Panc1 (cell line): ENCODE measurements around the gene CFAP53. TPM values are rescaled to one million over a fixed set of nuclear protein-coding genes. Genes with fewer than 3 reads are reported as not detected.
"Not testable (repeated sequence)": the region's sequence is repeated elsewhere in the genome, so short reads cannot be mapped to it uniquely, and the experiment has no call there.

Source experiments
- ATAC-seq: fragments of 200-7000 bp; cut with Tn5 transposase; 2 replicates; pipeline ENCODE4 v1.9.1; 2020; ENCODE audit warnings: mild to moderate bottlenecking, moderate library complexity
- BruUV-seq: library from RNA; stranded (reverse); fragments of 400-500 nt; replicated peaks from 2 replicates; lab custom pipeline; 2021; lab: Mats Ljungman, UMichigan
- CTCF ChIA-PET: fragments of 300-600 bp; sonication (Branson Sonifier 250); formaldehyde crosslinking; loops from one replicate; lab custom pipeline; 2022; ENCODE audit warnings: antibody characterized with exemption; lab: Charles Lee
- POLR2A ChIA-PET: fragments of 300-600 bp; sonication (Branson Sonifier 250); formaldehyde crosslinking; loops from one replicate; lab custom pipeline; 2022; ENCODE audit warnings: antibody characterized with exemption; lab: Charles Lee
- DNase-seq: peaks from one replicate; pipeline ENCODE4 v3.0.0-alpha.2; 2010; ENCODE audit warnings: low read depth, low spot score
- H3K27ac ChIP-seq: 2 replicates; pipeline ENCODE4 v1.5.1; 2011; ENCODE audit warnings: mild to moderate bottlenecking, low read length, inconsistent platforms
- H3K27me3 ChIP-seq: fragments of 200-500 bp; sonication (Bioruptor generic); 2 replicates; pipeline ENCODE4 v1.6.0; 2014; ENCODE audit warnings: low read length, inconsistent platforms; ENCODE audit not compliant: control insufficient read depth, insufficient read depth
- H3K36me3 ChIP-seq: fragments of 200-500 bp; sonication (Bioruptor generic); 2 replicates; pipeline ENCODE4 v1.5.1; 2014; ENCODE audit warnings: inconsistent platforms, mild to moderate bottlenecking, low read length, moderate library complexity; ENCODE audit not compliant: control insufficient read depth, insufficient read depth
- H3K4me1 ChIP-seq: 2 replicates; pipeline ENCODE4 v1.5.1; 2011; ENCODE audit warnings: inconsistent platforms, mild to moderate bottlenecking, low read length, moderate library complexity; ENCODE audit not compliant: control insufficient read depth, insufficient read depth
- H3K4me3 ChIP-seq, 2 experiments: 2 replicates each; pipeline ENCODE4 v1.5.1; 2011 to 2012; ENCODE audit warnings: low read depth in 2 of 2, low read length in 2 of 2, mild to moderate bottlenecking in 2 of 2, inconsistent platforms in 1 of 2, moderate library complexity in 1 of 2
- H3K9me3 ChIP-seq: fragments of 200-500 bp; sonication (Bioruptor generic); 2 replicates; pipeline ENCODE4 v1.5.1; 2014; ENCODE audit warnings: low read depth, mild to moderate bottlenecking, inconsistent platforms, low read length, moderate library complexity; ENCODE audit not compliant: control insufficient read depth, insufficient read depth
- CTCF ChIP-seq: fragments of 450-650 bp; IDR thresholded peaks from 2 replicates; pipeline ENCODE4 v1.5.1; 2017; ENCODE audit warnings: mild to moderate bottlenecking
- POLR2AphosphoS5 ChIP-seq: IDR thresholded peaks from 2 replicates; pipeline ENCODE4 v1.6.1; 2012; ENCODE audit warnings: mild to moderate bottlenecking, low read depth, low read length, moderate library complexity
- REST ChIP-seq, 2 experiments: IDR thresholded peaks; 2 replicates each; pipeline ENCODE4 v1.6.1; 2011 to 2012; ENCODE audit warnings: low read depth in 2 of 2, control low read depth in 1 of 2, low read length in 1 of 2, mild to moderate bottlenecking in 1 of 2, moderate library complexity in 1 of 2; ENCODE audit not compliant: insufficient read depth in 1 of 2
- SIN3A ChIP-seq: IDR thresholded peaks from 2 replicates; pipeline ENCODE4 v1.6.1; 2012; ENCODE audit warnings: low read depth, mild to moderate bottlenecking, low read length, moderate library complexity, borderline replicate concordance; ENCODE audit not compliant: insufficient read depth
- TCF7L2 ChIP-seq: IDR thresholded peaks from 2 replicates; pipeline ENCODE4 v1.6.1; 2011; ENCODE audit warnings: mild to moderate bottlenecking, low read depth, low read length, inconsistent platforms
- in situ Hi-C: cut with HindIII; loops from 2 replicates; pipeline ENCODE4 v1.10.0; 2016; ENCODE audit warnings: low sequenced_read_pairs, low pct_unique_long_range_greater_than_20kb
- intact Hi-C: fragments of 100-400 bp; cut with micrococcal nuclease; formaldehyde crosslinking; loops from one replicate; pipeline ENCODE4 v1.10.0; 2022; ENCODE audit not compliant: unreplicated experiment
- total RNA-seq: library from RNA; stranded (reverse); gene quantifications from one replicate; pipeline ENCODE4 v1.2.1, GENCODE V29; 2021; ENCODE audit not compliant: unreplicated experiment

CFAP53 gene
- total RNA-seq, 1 experiment from 2014 or later = 0.23 TPM

GRCh38 chr18:50231621-50232020 is 34.7 kb downstream of the CFAP53 start:
- no peak for TF ChIP-seq CTCF
- H3K27ac ChIP-seq = no peak overlapping the region
- H3K4me1 ChIP-seq = no peaks in the 10 kb centered on the region
- intact Hi-C loops (no loop called here), in situ Hi-C loops (no loop called here)
- DNase-seq (no peak), ATAC-seq (no peak)
- H3K4me3 ChIP-seq = no peak overlapping the region
- BruUV-seq = no TSS peak
- ChIA-PET POLR2A (no interaction called here), CTCF (no interaction called here)
- H3K9me3 ChIP-seq = no peaks in the 10 kb centered on the region
- no peaks in the 10 kb centered on the region for H3K27me3 ChIP-seq
- H3K36me3 ChIP-seq = no peaks in the 10 kb centered on the region

GRCh38 chr18:50220249-50220648 is 46.0 kb downstream of the CFAP53 start:
- H3K4me3 ChIP-seq, H3K27me3 ChIP-seq, CTCF ChIA-PET, DNase-seq, H3K4me1 ChIP-seq, POLR2A ChIA-PET, intact Hi-C loops, in situ Hi-C loops, BruUV-seq, H3K9me3 ChIP-seq, H3K36me3 ChIP-seq, ATAC-seq, H3K27ac ChIP-seq: not testable (repeated sequence)

- Histone ChIP-seq H3K4me3 (no peak overlapping the region), H3K4me1 (no peaks in the 10 kb centered on the region), H3K27ac (no peak overlapping the region), H3K36me3 (no peaks in the 10 kb centered on the region), H3K27me3 (no peaks in the 10 kb centered on the region; the same call in 1 of the 2 replicates), H3K9me3 (no peaks in the 10 kb centered on the region)
- DNase-seq (no peak), ATAC-seq (no peak; the same call in 1 of the 2 replicates)
- in situ Hi-C loops = no loop called here
- intact Hi-C loops = loop anchor here (5.0 kb wide), 1 partner anchor 139 kb away; no protein-coding TSS in a partner anchor
- no peak for TF ChIP-seq SIN3A
- peak; percentile 39 for TF ChIP-seq CTCF
- ChIA-PET CTCF (no interaction called here), POLR2A (no interaction called here)
- no TSS peak for BruUV-seq
These were observed 47.7 kb downstream of the CFAP53 start for GRCh38 chr18:50218432-50219197.

GRCh38 chr18:50209311-50209710 is 57.0 kb downstream of the CFAP53 start:
- H3K4me3 ChIP-seq = no peak overlapping the region
- ChIA-PET CTCF (no interaction called here), POLR2A (no interaction called here)
- DNase-seq (no peak), ATAC-seq (no peak)
- in situ Hi-C loops (no loop called here), intact Hi-C loops (no loop called here)
- no peaks in the 10 kb centered on the region for H3K9me3 ChIP-seq
- H3K36me3 ChIP-seq = no peaks in the 10 kb centered on the region
- no peaks in the 10 kb centered on the region for H3K4me1 ChIP-seq
- no peak overlapping the region for H3K27ac ChIP-seq
- no TSS peak for BruUV-seq
- TF ChIP-seq SIN3A (no peak), POLR2AphosphoS5 (no peak), CTCF (no peak), REST (IDR thresholded peaks at IDR 0.05; ENCODE audit: insufficient read depth in 1 of 2, low read depth in 2 of 2, low read length in 1 of 2) (no peak), TCF7L2 (no peak)
- H3K27me3 ChIP-seq = peaks cover 2% of the 10 kb centered on the region; the same call in 1 of the 2 replicates
